Measurements from ENCODE around the gene CBR3. TPM values are rescaled to one million over a fixed set of nuclear protein-coding genes. Genes with fewer than 3 reads are reported as not detected.

Gene CBR3
- 5.7 and 6.7 TPM in 2 replicates for polyA plus RNA-seq (2012; rRNA removed)
- polyA plus RNA-seq (2012; cell fraction: cytosol; rRNA removed) = 7.7 and 8.4 TPM in 2 replicates
- 3.3 and 4.7 TPM in 2 replicates for polyA plus RNA-seq (2012; cell fraction: nucleus; rRNA removed)

DNA sequence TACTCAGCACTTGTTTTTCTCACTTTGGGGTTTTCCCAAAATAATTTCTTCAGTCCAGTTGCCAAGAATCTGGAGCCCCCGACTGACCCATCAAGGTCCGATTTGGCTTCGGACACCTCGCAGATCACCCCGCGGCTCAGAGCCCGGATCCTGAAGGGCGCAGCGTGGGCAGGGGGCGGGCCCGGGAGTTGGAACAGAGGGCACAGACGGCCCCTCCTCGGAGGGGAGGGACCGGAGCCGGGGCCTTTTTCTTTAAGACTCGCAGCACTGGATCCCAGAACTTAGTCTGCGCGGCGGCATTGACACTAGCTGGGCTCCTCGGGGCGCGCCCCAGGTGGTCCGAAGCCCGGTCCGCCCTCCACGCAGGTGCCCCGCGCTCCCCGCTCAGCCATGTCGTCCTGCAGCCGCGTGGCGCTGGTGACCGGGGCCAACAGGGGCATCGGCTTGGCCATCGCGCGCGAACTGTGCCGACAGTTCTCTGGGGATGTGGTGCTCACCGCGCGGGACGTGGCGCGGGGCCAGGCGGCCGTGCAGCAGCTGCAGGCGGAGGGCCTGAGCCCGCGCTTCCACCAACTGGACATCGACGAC lies at the start of gene CBR3:
Gene CBR3, plus strand, starts transcription at position 277 of the 588 bp plus-strand sequence. Its CDS starts 114 bp downstream, at position 391.
- Histone ChIP-seq H3F3A (replicated peaks; ENCODE audit: insufficient read depth) (peaks cover 8% of the 10 kb centered on the region), H3K79me2 (ENCODE audit: insufficient read depth) (peaks cover 16% of the 10 kb centered on the region; the same call in 1 of the 2 replicates), H3K4me1 (ENCODE audit: control insufficient read depth in 1 of 2, insufficient read depth in 2 of 2, low read depth in 1 of 2, low read length in 1 of 2) (peaks cover 0 to 7% of the 10 kb centered on the region in 2 experiments; a peak in 1 of 4 replicates), H3K27ac (ENCODE audit: low read depth in 2 of 2, low read length in 1 of 2) (peak within 1 kb of the TSS in 1 of 2 experiments; percentile 57; a peak in 2 of 4 replicates), H3K4me3 (ENCODE audit: low read depth in 2 of 2, low read length in 1 of 2) (peak within 1 kb of the TSS; percentile 59 to 65), H3K36me3 (replicated peaks in 1 of 2; ENCODE audit: control insufficient read depth in 1 of 2, insufficient read depth in 2 of 2, low read length in 1 of 2) (no peaks in the 10 kb centered on the region), H3K27me3 (ENCODE audit: insufficient read depth) (no peaks in the 10 kb centered on the region), H4K20me1 (ENCODE audit: insufficient read depth) (no peaks in the 10 kb centered on the region), H3K9me3 (no peaks in the 10 kb centered on the region), H3K9ac (peak within 1 kb of the TSS; percentile 63), H3K4me2 (peak within 1 kb of the TSS; percentile 85), H3K9me2 (no peaks in the 10 kb centered on the region), H2AFZ (ENCODE audit: low read depth) (peak within 1 kb of the TSS; percentile 79)
- WGBS (ENCODE audit: low lambda C conversion rate) = 5% methylated on average over 3 of the region's 53 CpGs
- TF ChIP-seq YY1 (IDR thresholded peaks at IDR 0.05; ENCODE audit: low read depth) = peak; percentile 24; the same call in 1 of the 2 replicates
- no peak for TF ChIP-seq EZH2phosphoT487 (IDR thresholded peaks at IDR 0.05; ENCODE audit: borderline replicate concordance, low read depth)
- no peak for TF ChIP-seq RCOR1 (IDR thresholded peaks at IDR 0.05; ENCODE audit: low read length)
- TF ChIP-seq POLR2AphosphoS5 (IDR thresholded peaks at IDR 0.05; ENCODE audit: low read depth, low read length) = peak; percentile 33
- peak; percentile 55; the same call in 1 of the 2 replicates for TF ChIP-seq MAX (IDR thresholded peaks at IDR 0.05; ENCODE audit: low read depth)
- DNase-seq = peak; percentile 74
- CTCF ChIA-PET = interaction anchor here (1.5 to 6.5 kb wide), 2 partner anchors 9 to 12 kb away, joined by 3 to 38 read pairs; no protein-coding TSS in a partner anchor
- POLR2A ChIA-PET = no interaction called here

DNA sequence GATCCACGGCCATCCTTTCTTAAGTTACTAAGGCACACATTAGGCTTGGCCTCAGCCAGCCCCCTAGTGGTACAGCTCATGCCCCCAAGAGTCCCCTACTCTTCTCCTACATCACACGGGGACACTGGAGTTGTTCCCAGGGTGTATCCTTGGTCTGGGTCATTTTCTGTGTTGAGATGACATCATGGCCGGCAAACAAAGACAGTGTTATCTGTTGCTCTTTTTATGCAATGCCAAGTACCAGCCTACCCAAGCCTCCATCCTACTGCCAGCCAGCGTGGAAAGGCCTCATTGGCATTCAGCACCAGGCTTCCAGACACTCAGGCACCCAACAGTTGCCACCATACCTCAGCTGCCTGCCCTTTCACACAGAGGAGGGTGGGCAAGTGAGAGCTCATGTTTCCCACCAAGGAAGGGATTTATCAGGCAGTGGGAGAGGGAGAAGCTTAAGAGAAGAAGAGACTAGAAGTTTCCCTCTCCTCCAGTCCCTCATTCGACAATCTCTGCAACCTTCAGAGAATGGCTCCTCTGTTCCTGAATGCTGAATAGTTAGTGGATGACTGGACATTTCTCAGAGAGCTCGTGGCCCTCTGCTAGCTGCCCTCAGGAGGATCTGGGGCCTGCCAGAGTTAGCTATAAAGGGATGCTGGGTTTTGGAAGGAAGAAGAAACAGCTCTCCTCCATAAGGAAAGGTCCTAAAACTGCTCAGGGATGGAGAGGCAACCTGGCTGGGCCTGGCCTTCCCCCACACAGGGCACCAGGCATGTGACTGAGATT lies 47.3 kb upstream of the CBR3 start:
- no peaks in the 10 kb centered on the region for H4K20me1 ChIP-seq (ENCODE audit: insufficient read depth)
- H3K36me3 ChIP-seq (replicated peaks in 1 of 2; ENCODE audit: control insufficient read depth in 1 of 2, insufficient read depth in 2 of 2, low read length in 1 of 2) = no peaks in the 10 kb centered on the region
- no peaks in the 10 kb centered on the region for H3K9me3 ChIP-seq
- no peak overlapping the region for H3K4me3 ChIP-seq (ENCODE audit: low read depth in 2 of 2, low read length in 1 of 2)
- no peaks in the 10 kb centered on the region for H3F3A ChIP-seq (replicated peaks; ENCODE audit: insufficient read depth)
- H3K4me2 ChIP-seq = no peak overlapping the region
- no peaks in the 10 kb centered on the region for H3K79me2 ChIP-seq (ENCODE audit: insufficient read depth)
- H3K27me3 ChIP-seq (ENCODE audit: insufficient read depth) = no peaks in the 10 kb centered on the region
- H3K27ac ChIP-seq (ENCODE audit: low read depth in 2 of 2, low read length in 1 of 2) = no peak overlapping the region
- H2AFZ ChIP-seq (ENCODE audit: low read depth) = peak overlapping the region; percentile 37; the same call in 1 of the 2 replicates
- no peak overlapping the region for H3K9ac ChIP-seq
- H3K9me2 ChIP-seq = no peaks in the 10 kb centered on the region
- WGBS (ENCODE audit: low lambda C conversion rate) = 69% methylated on average over 6 of the region's 6 CpGs
- no peak for DNase-seq
- ChIA-PET CTCF (interaction anchor here (0.6 to 1.9 kb wide), 6 partner anchors 16 to 39 kb away, joined by 3 to 4 read pairs (median 3); partner anchors contain the start of gene SETD4), POLR2A (interaction anchor here (1.2 kb wide), 1 partner anchor 18 kb away, joined by 3 read pairs; no protein-coding TSS in a partner anchor)
- no peaks in the 10 kb centered on the region for H3K4me1 ChIP-seq (ENCODE audit: control insufficient read depth in 1 of 2, insufficient read depth in 2 of 2, low read depth in 1 of 2, low read length in 1 of 2)
- no peak for TF ChIP-seq RFX5 (IDR thresholded peaks at IDR 0.05; ENCODE audit: low read length)
- no peak for TF ChIP-seq SMC3 (IDR thresholded peaks at IDR 0.05; ENCODE audit: low read depth, low read length)
- no peak for TF ChIP-seq GATA2 (CRISPR knock-in tag; IDR thresholded peaks at IDR 0.05)
- TF ChIP-seq RXRA (IDR thresholded peaks at IDR 0.05; ENCODE audit: borderline replicate concordance, low read depth) = no peak
- TF ChIP-seq TAF1 (IDR thresholded peaks at IDR 0.05; ENCODE audit: borderline replicate concordance, low read depth, low read length) = no peak

Measured in SK-N-SH (cell line).